ENCODE results near the gene BTD.
"Not testable (repeated sequence)": the region's sequence is repeated elsewhere in the genome, so short reads cannot be mapped to it uniquely, and the experiment has no call there.

Gene BTD

DNA sequence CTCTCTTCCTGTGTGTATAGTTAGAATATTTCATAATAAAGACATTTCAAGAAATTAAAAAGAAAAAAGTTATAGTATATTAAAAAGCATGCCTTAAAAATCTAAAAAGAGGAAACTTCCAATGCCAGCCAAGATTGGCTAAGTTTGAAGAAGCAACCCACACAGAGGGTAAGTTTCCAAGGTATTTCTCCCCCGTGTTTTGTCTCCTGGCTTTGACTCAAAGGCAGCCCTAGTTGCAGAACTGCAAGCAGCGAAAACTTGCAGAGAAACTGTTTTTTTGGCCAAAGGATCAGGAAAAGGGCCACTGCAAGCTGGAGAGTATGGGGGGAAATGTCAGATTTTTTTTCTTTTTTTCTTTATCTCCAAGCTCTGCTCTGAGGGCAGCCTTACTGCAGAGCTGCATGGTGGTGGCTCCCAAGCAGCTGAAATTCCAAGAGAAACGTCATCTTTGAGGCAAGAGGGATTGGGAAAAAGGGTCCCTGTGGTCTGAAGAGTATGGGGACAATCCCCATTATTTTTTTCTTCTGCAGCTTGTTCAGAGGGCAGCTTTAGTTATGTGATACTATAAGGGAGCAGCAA, 23.2 kb upstream of the BTD start:
- Histone ChIP-seq H3K27me3 (ENCODE audit: control insufficient read depth, insufficient read depth, low read length) (no peaks in the 10 kb centered on the region), H3K36me3 (ENCODE audit: control insufficient read depth, low read depth, low read length) (peaks cover 41% of the 10 kb centered on the region), H3K4me3 (ENCODE audit: low read length) (no peak overlapping the region), H3K9ac (ENCODE audit: low read length) (no peak overlapping the region), H3K27ac (ENCODE audit: low read length) (no peak overlapping the region), H3K9me3 (ENCODE audit: control insufficient read depth, low read depth, low read length) (no peaks in the 10 kb centered on the region), H3K4me1 (ENCODE audit: control insufficient read depth, low read depth, low read length) (no peaks in the 10 kb centered on the region)

- Histone ChIP-seq H3K36me3 (ENCODE audit: control insufficient read depth, low read depth, low read length) (peaks cover 41% of the 10 kb centered on the region), H3K27me3 (ENCODE audit: control insufficient read depth, insufficient read depth, low read length) (no peaks in the 10 kb centered on the region), H3K9ac (ENCODE audit: low read length) (no peak overlapping the region), H3K4me1 (ENCODE audit: control insufficient read depth, low read depth, low read length) (no peaks in the 10 kb centered on the region), H3K27ac (ENCODE audit: low read length) (no peak overlapping the region), H3K9me3 (ENCODE audit: control insufficient read depth, low read depth, low read length) (no peaks in the 10 kb centered on the region), H3K4me3 (ENCODE audit: low read length) (no peak overlapping the region)
Observed at GRCh38 chr3:15579051-15579450, 22.5 kb upstream of the BTD start.

GRCh38 chr3:15581471-15582394, 19.8 kb upstream of the BTD start:
- H3K27ac ChIP-seq (ENCODE audit: low read length), result no peak overlapping the region
- no peak overlapping the region for H3K9ac ChIP-seq (ENCODE audit: low read length)
- no peaks in the 10 kb centered on the region for H3K9me3 ChIP-seq (ENCODE audit: control insufficient read depth, low read depth, low read length)
- peaks cover 58% of the 10 kb centered on the region for H3K36me3 ChIP-seq (ENCODE audit: control insufficient read depth, low read depth, low read length)
- no peaks in the 10 kb centered on the region for H3K27me3 ChIP-seq (ENCODE audit: control insufficient read depth, insufficient read depth, low read length)
- H3K4me3 ChIP-seq (ENCODE audit: low read length), result no peak overlapping the region
- no peaks in the 10 kb centered on the region for H3K4me1 ChIP-seq (ENCODE audit: control insufficient read depth, low read depth, low read length)

GRCh38 chr3:15585111-15585845, 16.3 kb upstream of the BTD start:
- Histone ChIP-seq H3K9ac (ENCODE audit: low read length) (no peak overlapping the region), H3K27me3 (ENCODE audit: control insufficient read depth, insufficient read depth, low read length) (no peaks in the 10 kb centered on the region), H3K4me3 (ENCODE audit: low read length) (no peak overlapping the region), H3K36me3 (ENCODE audit: control insufficient read depth, low read depth, low read length) (peaks cover 63% of the 10 kb centered on the region), H3K27ac (ENCODE audit: low read length) (no peak overlapping the region), H3K4me1 (ENCODE audit: control insufficient read depth, low read depth, low read length) (no peaks in the 10 kb centered on the region), H3K9me3 (ENCODE audit: control insufficient read depth, low read depth, low read length) (no peaks in the 10 kb centered on the region)

DNA sequence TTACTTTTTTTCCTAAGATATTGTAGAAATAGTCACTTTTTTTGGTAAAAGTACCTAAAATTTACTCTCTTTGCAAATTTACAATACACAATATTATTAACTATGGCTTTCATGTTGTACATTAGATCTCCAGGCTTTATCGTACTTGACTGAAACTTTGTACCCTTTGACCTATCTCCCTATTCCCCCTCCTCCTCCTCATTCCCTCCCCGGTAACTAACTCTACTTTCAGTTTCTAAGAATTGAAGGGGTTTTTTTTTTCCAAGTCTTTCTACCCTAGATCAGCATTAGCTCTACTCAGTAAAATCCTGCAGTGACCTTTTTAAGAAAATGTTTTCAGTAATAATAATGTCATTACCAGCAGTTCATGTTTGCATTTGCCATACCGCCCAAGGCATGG, 10.3 kb upstream of the BTD start:
- Histone ChIP-seq H3K4me1 (ENCODE audit: control insufficient read depth, low read depth, low read length) (no peaks in the 10 kb centered on the region), H3K9me3 (ENCODE audit: control insufficient read depth, low read depth, low read length) (no peaks in the 10 kb centered on the region), H3K4me3 (ENCODE audit: low read length) (no peak overlapping the region), H3K36me3 (ENCODE audit: control insufficient read depth, low read depth, low read length) (peaks cover 31% of the 10 kb centered on the region), H3K27me3 (ENCODE audit: control insufficient read depth, insufficient read depth, low read length) (no peaks in the 10 kb centered on the region), H3K27ac (ENCODE audit: low read length) (no peak overlapping the region), H3K9ac (ENCODE audit: low read length) (no peak overlapping the region)

GRCh38 chr3:15591928-15592327, 9.6 kb upstream of the BTD start:
- Histone ChIP-seq H3K36me3 (ENCODE audit: control insufficient read depth, low read depth, low read length) (peaks cover 30% of the 10 kb centered on the region), H3K9ac (ENCODE audit: low read length) (no peak overlapping the region), H3K27ac (ENCODE audit: low read length) (no peak overlapping the region), H3K9me3 (ENCODE audit: control insufficient read depth, low read depth, low read length) (no peaks in the 10 kb centered on the region), H3K4me3 (ENCODE audit: low read length) (no peak overlapping the region), H3K4me1 (ENCODE audit: control insufficient read depth, low read depth, low read length) (no peaks in the 10 kb centered on the region), H3K27me3 (ENCODE audit: control insufficient read depth, insufficient read depth, low read length) (no peaks in the 10 kb centered on the region)

DNA sequence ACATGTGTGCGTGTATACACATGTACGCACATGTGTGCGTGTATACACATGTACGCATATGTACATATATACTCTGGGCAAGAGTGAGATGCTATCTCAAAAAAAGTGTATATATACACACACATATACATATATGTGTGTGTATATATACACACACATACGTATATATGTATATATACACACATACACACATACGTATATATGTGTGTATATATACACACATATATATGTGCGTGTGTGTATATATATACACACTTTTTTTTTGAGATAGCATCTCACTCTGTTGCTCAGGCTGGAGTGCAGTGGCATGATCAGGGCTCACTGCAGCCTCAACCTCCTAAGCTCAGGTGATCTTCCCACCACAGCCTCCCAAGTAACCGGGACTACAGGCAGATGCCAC, 8.6 kb upstream of the BTD start:
- H3K36me3 ChIP-seq (ENCODE audit: control insufficient read depth, low read depth, low read length), result peaks cover 36% of the 10 kb centered on the region
- H3K4me1 ChIP-seq (ENCODE audit: control insufficient read depth, low read depth, low read length), result no peaks in the 10 kb centered on the region
- no peaks in the 10 kb centered on the region for H3K9me3 ChIP-seq (ENCODE audit: control insufficient read depth, low read depth, low read length)
- H3K4me3 ChIP-seq (ENCODE audit: low read length), result no peak overlapping the region
- no peak overlapping the region for H3K27ac ChIP-seq (ENCODE audit: low read length)
- H3K27me3 ChIP-seq (ENCODE audit: control insufficient read depth, insufficient read depth, low read length), result no peaks in the 10 kb centered on the region
- no peak overlapping the region for H3K9ac ChIP-seq (ENCODE audit: low read length)

DNA sequence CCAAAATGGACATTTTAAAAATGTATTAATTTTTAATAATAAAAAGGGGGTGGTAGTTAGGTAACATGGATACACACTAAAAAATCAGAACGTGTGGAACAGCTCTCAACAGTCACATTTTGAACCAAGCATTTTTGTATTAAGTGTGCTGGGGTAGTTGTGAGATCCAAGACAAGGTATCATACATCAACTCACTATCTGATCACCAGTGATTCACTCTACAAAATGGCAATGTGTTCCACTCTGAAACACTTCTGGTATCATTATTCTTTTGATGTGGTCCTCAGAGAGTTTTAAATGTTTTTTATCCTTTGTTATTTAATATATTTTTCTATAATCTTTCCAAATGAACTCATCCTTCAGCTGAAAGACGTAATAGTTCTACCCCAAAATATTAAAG, 5.6 kb upstream of the BTD start:
- Histone ChIP-seq H3K27me3 (ENCODE audit: control insufficient read depth, insufficient read depth, low read length) (no peaks in the 10 kb centered on the region), H3K36me3 (ENCODE audit: control insufficient read depth, low read depth, low read length) (peaks cover 30% of the 10 kb centered on the region), H3K9ac (ENCODE audit: low read length) (no peak overlapping the region), H3K9me3 (ENCODE audit: control insufficient read depth, low read depth, low read length) (no peaks in the 10 kb centered on the region), H3K27ac (ENCODE audit: low read length) (no peak overlapping the region), H3K4me3 (ENCODE audit: low read length) (no peak overlapping the region), H3K4me1 (ENCODE audit: control insufficient read depth, low read depth, low read length) (no peaks in the 10 kb centered on the region)

DNA sequence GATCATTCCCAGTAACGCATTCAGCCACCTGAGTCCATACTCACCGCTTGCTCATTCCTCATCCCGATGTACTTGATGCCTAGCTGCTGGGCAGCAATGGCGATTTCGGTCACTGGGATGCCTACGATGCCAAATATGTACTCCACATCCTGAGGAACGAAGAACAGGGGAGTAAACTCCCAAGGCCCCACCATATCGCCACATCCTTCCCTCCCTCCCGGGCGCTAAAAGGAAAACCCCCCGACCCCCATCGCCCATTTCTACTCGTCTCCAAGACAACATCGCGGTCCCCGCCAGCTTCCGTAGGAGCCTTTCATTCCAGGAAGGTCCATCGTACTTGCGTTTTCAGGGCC, 523 bp upstream of the BTD start:
- Histone ChIP-seq H3K9me3 (ENCODE audit: control insufficient read depth, low read depth, low read length) (no peaks in the 10 kb centered on the region), H3K4me3 (ENCODE audit: low read length) (peak overlapping the region; percentile 94), H3K27ac (ENCODE audit: low read length) (peak overlapping the region; percentile 79), H3K9ac (ENCODE audit: low read length) (peak overlapping the region; percentile 84), H3K36me3 (ENCODE audit: control insufficient read depth, low read depth, low read length) (peaks cover 24% of the 10 kb centered on the region), H3K4me1 (ENCODE audit: control insufficient read depth, low read depth, low read length) (no peaks in the 10 kb centered on the region), H3K27me3 (ENCODE audit: control insufficient read depth, insufficient read depth, low read length) (no peaks in the 10 kb centered on the region)

DNA sequence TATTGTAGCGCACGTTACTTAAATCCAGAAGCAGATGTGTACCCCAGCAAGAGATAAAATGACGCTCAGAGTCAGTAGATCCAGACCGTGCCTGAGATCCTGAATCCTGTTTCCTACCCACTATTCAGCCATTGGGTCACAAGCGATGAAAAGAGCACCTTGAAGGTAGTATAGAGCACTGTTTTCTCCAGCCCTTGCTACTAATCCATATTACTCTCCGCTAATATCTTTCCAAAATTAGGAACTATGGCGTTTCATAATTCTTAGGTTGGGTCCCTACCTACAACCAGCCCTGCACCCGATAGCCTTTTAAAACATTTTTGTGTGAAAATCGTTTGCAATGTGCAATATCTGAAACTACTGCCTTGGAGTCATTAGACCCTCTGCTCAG, 596 bp downstream of the BTD start:
- Histone ChIP-seq H3K27me3 (ENCODE audit: control insufficient read depth, insufficient read depth, low read length) (no peaks in the 10 kb centered on the region), H3K4me3 (ENCODE audit: low read length) (peak overlapping the region; percentile 94), H3K9ac (ENCODE audit: low read length) (peak overlapping the region; percentile 84), H3K9me3 (ENCODE audit: control insufficient read depth, low read depth, low read length) (no peaks in the 10 kb centered on the region), H3K36me3 (ENCODE audit: control insufficient read depth, low read depth, low read length) (peaks cover 16% of the 10 kb centered on the region), H3K4me1 (ENCODE audit: control insufficient read depth, low read depth, low read length) (no peaks in the 10 kb centered on the region), H3K27ac (ENCODE audit: low read length) (peak overlapping the region; percentile 82)

GRCh38 chr3:15602816-15603215, 1.3 kb downstream of the BTD start:
- H3K4me3 ChIP-seq (ENCODE audit: low read length), result peak overlapping the region; percentile 94
- not testable (repeated sequence) for H3K27ac ChIP-seq (ENCODE audit: low read length); H3K9me3 ChIP-seq (ENCODE audit: control insufficient read depth, low read depth, low read length); H3K36me3 ChIP-seq (ENCODE audit: control insufficient read depth, low read depth, low read length); H3K4me1 ChIP-seq (ENCODE audit: control insufficient read depth, low read depth, low read length); H3K27me3 ChIP-seq (ENCODE audit: control insufficient read depth, insufficient read depth, low read length)
- peak overlapping the region; percentile 84 for H3K9ac ChIP-seq (ENCODE audit: low read length)
